HL-60 (cell line): ENCODE measurements around the gene HYAL1.

Experiments used
- DNase-seq, 2 experiments: peaks; one replicate each; pipeline ENCODE4 v3.0.0-alpha.2; 2010 to 2020; ENCODE audit warnings: low read depth in 1 of 2, low spot score in 1 of 2
- H3K27ac ChIP-seq: fragments of 250-450 bp; sonication (Bioruptor Pico); replicated peaks from 2 replicates; pipeline ENCODE4 v1.5.1; 2020; ENCODE audit warnings: mild to moderate bottlenecking, moderate library complexity
- H3K27me3 ChIP-seq: fragments of 250-450 bp; sonication (Bioruptor Pico); 2 replicates; pipeline ENCODE4 v1.5.1; 2021; ENCODE audit warnings: mild to moderate bottlenecking, moderate library complexity; ENCODE audit not compliant: insufficient read depth, poor library complexity, severe bottlenecking
- H3K4me3 ChIP-seq: replicated peaks from 2 replicates; pipeline ENCODE4 v1.5.1; 2011; ENCODE audit warnings: mild to moderate bottlenecking, control low read depth, low read length; ENCODE audit not compliant: insufficient read depth
- CTCF ChIP-seq: IDR thresholded peaks from one replicate; pipeline ENCODE4 v1.5.1; 2011; ENCODE audit warnings: low read length, control low read depth, inconsistent platforms; ENCODE audit not compliant: insufficient read depth
- GABPA ChIP-seq: IDR thresholded peaks from 2 replicates; pipeline ENCODE4 v1.6.1; 2012; ENCODE audit warnings: low read depth
- POLR2AphosphoS5 ChIP-seq: IDR thresholded peaks from 2 replicates; pipeline ENCODE4 v1.6.1; 2012; ENCODE audit warnings: low read depth
- REST ChIP-seq: IDR thresholded peaks from 2 replicates; pipeline ENCODE4 v1.6.1; 2012; ENCODE audit warnings: low read depth; ENCODE audit not compliant: insufficient replicate concordance
- SPI1 ChIP-seq: IDR thresholded peaks from 2 replicates; pipeline ENCODE4 v1.6.1; 2012; ENCODE audit warnings: low read depth, mild to moderate bottlenecking, borderline replicate concordance

Gene HYAL1

GRCh38 chr3:50295553-50296431, 7.6 kb downstream of the HYAL1 start:
- Histone ChIP-seq H3K27me3 (no peaks in the 10 kb centered on the region), H3K4me3 (no peak overlapping the region), H3K27ac (no peak overlapping the region)
- TF ChIP-seq REST = no peak
- TF ChIP-seq SPI1 = no peak
- TF ChIP-seq POLR2AphosphoS5 = no peak
- no peak for TF ChIP-seq CTCF
- TF ChIP-seq GABPA = no peak
- DNase-seq = no peak

- no peak for DNase-seq
- Histone ChIP-seq H3K4me3 (no peak overlapping the region), H3K27ac (no peak overlapping the region), H3K27me3 (no peaks in the 10 kb centered on the region)
- TF ChIP-seq REST (no peak), SPI1 (no peak), CTCF (no peak), GABPA (no peak), POLR2AphosphoS5 (no peak)
Measured at GRCh38 chr3:50294492-50295403, 8.6 kb downstream of the HYAL1 start.

GRCh38 chr3:50294089-50294488, 9.3 kb downstream of the HYAL1 start:
- H3K27ac ChIP-seq = no peak overlapping the region
- no peaks in the 10 kb centered on the region for H3K27me3 ChIP-seq
- no peak for DNase-seq
- no peak overlapping the region for H3K4me3 ChIP-seq
- TF ChIP-seq POLR2AphosphoS5 (no peak), GABPA (no peak), SPI1 (no peak), CTCF (no peak), REST (no peak)
